Measurements from ENCODE around the gene CHMP3.

DNA sequence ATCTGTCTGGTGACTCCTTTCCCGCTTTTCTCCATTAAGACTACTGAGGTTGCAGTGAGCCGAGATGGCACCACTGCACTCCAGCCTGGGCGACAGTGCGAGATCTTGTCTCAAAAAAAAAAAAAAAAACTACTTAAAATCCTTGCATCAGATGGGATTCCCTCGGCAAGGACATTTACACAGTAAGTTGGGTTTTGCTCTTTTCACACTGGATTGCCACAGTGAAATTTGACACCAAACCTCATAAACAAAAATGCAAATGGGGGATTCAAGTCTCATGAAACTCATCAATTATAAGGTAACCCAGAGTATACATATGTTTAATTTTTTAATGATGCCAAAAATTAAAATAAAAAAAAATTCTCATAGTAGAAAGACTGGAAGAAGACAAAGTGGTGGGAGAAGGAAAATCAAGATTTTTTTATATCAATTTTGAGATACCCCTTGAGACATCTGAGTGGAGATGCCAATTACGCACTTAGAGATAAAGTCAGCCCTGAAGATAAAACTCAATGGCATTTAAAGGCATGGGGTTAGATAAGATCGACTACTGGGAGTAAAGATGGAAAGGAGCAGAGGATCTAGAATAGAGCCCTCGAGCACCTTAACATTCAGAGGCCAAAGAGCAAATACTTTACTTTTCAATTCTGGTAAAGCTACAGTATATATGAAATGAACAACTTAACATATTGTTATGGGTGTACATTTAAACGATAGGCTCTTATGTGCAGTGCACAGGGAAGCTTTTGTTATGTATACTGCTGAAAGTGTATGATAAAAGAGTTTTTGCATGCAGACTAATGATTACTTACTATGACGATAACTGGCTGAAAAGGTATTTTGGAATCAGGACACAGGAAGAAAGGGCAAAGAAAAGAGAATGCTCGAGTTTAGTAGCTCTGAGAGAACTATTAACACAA, 37.6 kb downstream of the CHMP3 start:
- TF ChIP-seq CTCF (IDR thresholded peaks at IDR 0.05), result no peak
- no peak for TF ChIP-seq SIN3A (IDR thresholded peaks at IDR 0.05; ENCODE audit: borderline replicate concordance, insufficient read depth, low read depth, low read length)

Data from Panc1 (cell line).